A549 (cell line): ENCODE data around the gene PGM5. TPM values are rescaled to one million over a fixed set of nuclear protein-coding genes. Genes with fewer than 3 reads are reported as not detected.

Experiments used
- ATAC-seq, 2 experiments: fragments of 200-7000 bp in 1 of 2; fragments of >200 bp in 1 of 2; cut with Nextera tagmentation in 1 of 2; cut with Tn5 transposase in 1 of 2; 3 replicates each; pipeline versions ENCODE4 v1.8.0 to v1.9.1; 2018 to 2020; ENCODE audit warnings: mild to moderate bottlenecking in 1 of 2, moderate library complexity in 1 of 2
- CTCF ChIA-PET: fragments of 300-600 bp; sonication (Branson Sonifier 250); formaldehyde crosslinking; extraction: SDS; loops from one replicate; lab custom pipeline; 2021; ENCODE audit warnings: antibody characterized with exemption, inconsistent platforms; lab: Yijun Ruan, JAX
- POLR2A ChIA-PET: fragments of 350-600 bp; formaldehyde crosslinking; extraction: SDS; loops from one replicate; lab custom pipeline; 2021; ENCODE audit warnings: antibody characterized with exemption, inconsistent platforms; lab: Yijun Ruan, JAX
- DNase-seq, 2 experiments: peaks; one replicate each; pipeline versions ENCODE4 v3.0.0 to v3.0.0-alpha.2; 2011 to 2016; ENCODE audit warnings: low read depth in 1 of 2, low spot score in 1 of 2
- FAIRE-seq: peaks from 2 replicates; lab custom pipeline; 2011; peaks lifted over from hg19 to GRCh38; lab: Jason Lieb, UNC
- H3K27ac ChIP-seq, 2 experiments: fragments of >200 bp; sonication (Bioruptor Twin); formaldehyde crosslinking; 3 replicates each; pipeline ENCODE4 v1.5.1; 2016 to 2017
- H3K4me1 ChIP-seq: fragments of >200 bp; sonication (Bioruptor Twin); formaldehyde crosslinking; 3 replicates; pipeline ENCODE4 v1.6.1; 2016
- H3K4me2 ChIP-seq: fragments of >200 bp; sonication (Bioruptor Twin); formaldehyde crosslinking; 3 replicates; pipeline ENCODE4 v1.6.1; 2016
- H3K4me3 ChIP-seq: fragments of >200 bp; sonication (Bioruptor Twin); formaldehyde crosslinking; 3 replicates; pipeline ENCODE4 v1.5.1; 2016
- H3K9me3 ChIP-seq: fragments of >200 bp; sonication (Bioruptor Twin); formaldehyde crosslinking; 3 replicates; pipeline ENCODE4 v1.6.1; 2016
- BHLHE40 ChIP-seq: IDR thresholded peaks from 2 replicates; pipeline ENCODE4 v1.6.1; 2012; ENCODE audit warnings: low read depth, low read length, inconsistent platforms
- CBX8 ChIP-seq: fragments of 200-600 bp; sonication (generic); IDR thresholded peaks from 2 replicates; pipeline ENCODE4 v1.6.1; 2016
- CHD2 ChIP-seq: fragments of 150-350 bp; IDR thresholded peaks from 2 replicates; pipeline ENCODE4 v1.6.1; 2014; ENCODE audit warnings: low read length; ENCODE audit not compliant: partially characterized antibody
- CHD4 ChIP-seq: fragments of 200-600 bp; sonication (generic); IDR thresholded peaks from 2 replicates; pipeline ENCODE4 v1.6.1; 2016; ENCODE audit warnings: antibody characterized with exemption, mild to moderate bottlenecking, borderline replicate concordance
- EHMT2 ChIP-seq: fragments of 200-600 bp; sonication (generic); IDR thresholded peaks from 2 replicates; pipeline ENCODE4 v1.6.1; 2016; ENCODE audit warnings: antibody characterized with exemption, low read depth, mild to moderate bottlenecking, moderate library complexity
- ESRRA ChIP-seq: fragments of 150-350 bp; IDR thresholded peaks from 2 replicates; pipeline ENCODE4 v1.6.1; 2014; ENCODE audit warnings: mild to moderate bottlenecking, low read length, borderline replicate concordance
- FOXS1 ChIP-seq: fragments of 250-450 bp; sonication (Bioruptor Pico); IDR thresholded peaks from 2 replicates; pipeline ENCODE4 v1.5.0; 2020; ENCODE audit warnings: mild to moderate bottlenecking, moderate library complexity
- HMGXB4 ChIP-seq: fragments of 250-450 bp; sonication (Bioruptor Pico); IDR thresholded peaks from 2 replicates; pipeline ENCODE4 v1.5.0; 2021; ENCODE audit warnings: mild to moderate bottlenecking, moderate library complexity, borderline replicate concordance
- HOXA7 ChIP-seq: fragments of 250-450 bp; sonication (Bioruptor Pico); IDR thresholded peaks from 2 replicates; pipeline ENCODE4 v1.5.0; 2020; ENCODE audit warnings: mild to moderate bottlenecking, moderate library complexity
- HOXB13 ChIP-seq: fragments of 250-450 bp; sonication (Bioruptor Pico); IDR thresholded peaks from 2 replicates; pipeline ENCODE4 v1.5.0; 2020; ENCODE audit warnings: low read depth, mild to moderate bottlenecking, moderate library complexity
- JUN ChIP-seq, 2 experiments: fragments of >200 bp; sonication (Bioruptor Twin); formaldehyde crosslinking; IDR thresholded peaks; 2 replicates in 1 of 2; 3 replicates in 1 of 2; pipeline ENCODE4 v1.6.1; 2016 to 2017
- KDM1A ChIP-seq: fragments of 200-600 bp; sonication (generic); IDR thresholded peaks from 2 replicates; pipeline ENCODE4 v1.6.1; 2016; ENCODE audit warnings: low read depth, mild to moderate bottlenecking
- MAFK ChIP-seq: fragments of 450-650 bp; IDR thresholded peaks from 2 replicates; pipeline ENCODE4 v1.6.1; 2014; ENCODE audit not compliant: partially characterized antibody
- MAZ ChIP-seq: fragments of 150-350 bp; IDR thresholded peaks from 2 replicates; pipeline ENCODE4 v1.6.1; 2014; ENCODE audit warnings: antibody characterized with exemption, low read depth, low read length, borderline replicate concordance
- MYC ChIP-seq: IDR thresholded peaks from 2 replicates; pipeline ENCODE4 v1.6.1; 2012; ENCODE audit warnings: mild to moderate bottlenecking, inconsistent platforms, low read length, improper control_type of control experiment, borderline replicate concordance
- POLR2A ChIP-seq: IDR thresholded peaks from 2 replicates; pipeline ENCODE4 v1.6.1; 2012; ENCODE audit warnings: mild to moderate bottlenecking, low read length
- POLR2AphosphoS2 ChIP-seq: conservative IDR thresholded peaks from 2 replicates; pipeline ENCODE4 v1.6.1; 2012; ENCODE audit warnings: low read length, improper control_type of control experiment, inconsistent platforms
- RNF2 ChIP-seq: fragments of 200-600 bp; sonication (generic); IDR thresholded peaks from 2 replicates; pipeline ENCODE4 v1.6.1; 2016; ENCODE audit warnings: low read depth, mild to moderate bottlenecking, antibody characterized with exemption, moderate library complexity, borderline replicate concordance
- TFCP2L1 ChIP-seq: fragments of 250-450 bp; sonication (Bioruptor Pico); IDR thresholded peaks from 2 replicates; pipeline ENCODE4 v1.5.0; 2021; ENCODE audit warnings: mild to moderate bottlenecking
- TP53 ChIP-seq: fragments of 250-450 bp; sonication (Bioruptor Pico); IDR thresholded peaks from 2 replicates; pipeline ENCODE4 v1.5.0; 2021; ENCODE audit warnings: mild to moderate bottlenecking, moderate library complexity
- ZSCAN20 ChIP-seq: fragments of 250-450 bp; sonication (Bioruptor Pico); IDR thresholded peaks from 2 replicates; pipeline ENCODE4 v1.8.0; 2022; ENCODE audit warnings: mild to moderate bottlenecking, moderate library complexity
- WGBS: methylation state at CpG from one replicate; pipeline ENCODE4 v1.1.6; 2017; ENCODE audit errors: missing lambda C conversion rate; 5-methylcytosine and 5-hydroxymethylcytosine counted together
- polyA plus RNA-seq, 4 experiments: library from polyadenylated mRNA; depleted of rRNA in 3 of 4; stranded (reverse); fragments of >200 nt; fragmentation: RNase III in 1 of 4; extraction: RNeasy Plus Mini Kit Qiagen cat#74134 plus additional on column Dnase treatment in 1 of 4; gene quantifications; 2 replicates in 3 of 4; 3 replicates in 1 of 4; pipeline ENCODE4 v1.2.3, GENCODE V29; 2011 to 2017
- TF ChIP-seq, protein P1 (sequence below): fragments of 150-350 bp; IDR thresholded peaks from 2 replicates; pipeline ENCODE4 v1.6.1; 2014; ENCODE audit warnings: low read depth, mild to moderate bottlenecking, low read length
- TF ChIP-seq, protein P2 (sequence below): fragments of >200 bp; sonication (Bioruptor Twin); formaldehyde crosslinking; IDR thresholded peaks from 2 replicates; pipeline ENCODE4 v1.6.1; 2016
- TF ChIP-seq, protein P3 (sequence below): fragments of 250-450 bp; sonication (Bioruptor Pico); IDR thresholded peaks from 2 replicates; pipeline ENCODE4 v1.5.0; 2020; ENCODE audit warnings: low read depth, mild to moderate bottlenecking, moderate library complexity

PGM5 gene
- polyA plus RNA-seq, 2 of the 4 experiments (the other 2 are of a cell fraction): 0.18 TPM; not detected in 1

DNA sequence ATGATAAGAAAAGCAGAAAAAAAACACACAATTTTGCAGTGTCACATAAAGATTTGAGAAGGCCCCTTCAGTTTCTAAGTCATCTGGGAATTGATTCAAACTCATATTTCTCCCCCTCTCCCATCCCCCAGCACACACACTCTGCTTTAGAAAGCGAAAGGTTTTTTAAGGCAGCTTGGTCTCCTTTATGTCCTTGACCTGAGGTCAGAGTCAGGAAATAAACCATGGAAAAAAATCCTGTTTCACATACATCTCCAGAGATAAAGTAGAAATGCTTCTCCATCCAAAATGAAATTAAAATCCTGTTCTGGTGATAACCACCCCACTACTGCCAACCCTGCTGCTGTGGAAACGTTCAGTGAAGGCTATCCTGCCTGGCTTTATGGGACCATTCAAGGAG, 131.7 kb downstream of the PGM5 start:
- DNase-seq (no peak), FAIRE-seq (no peak), ATAC-seq (no peak)
- Histone ChIP-seq H3K4me3 (no peak overlapping the region), H3K4me2 (no peak overlapping the region), H3K4me1 (no peaks in the 10 kb centered on the region), H3K9me3 (peaks cover 12% of the 10 kb centered on the region), H3K27ac (no peak overlapping the region)
- CTCF ChIA-PET: interaction anchor here (0.7 to 1.0 kb wide), 2 partner anchors 44 to 320 kb away, joined by 3 read pairs; no protein-coding TSS in a partner anchor
- POLR2A ChIA-PET: no interaction called here
- 12% methylated on average over 2 of the region's 2 CpGs for WGBS
- TF ChIP-seq BHLHE40: no peak
- TF ChIP-seq MAZ: no peak
- TF ChIP-seq ZSCAN20 (CRISPR knock-in tag): no peak
- no peak for TF ChIP-seq TFCP2L1 (CRISPR knock-in tag)
- TF ChIP-seq RNF2: no peak
- TF ChIP-seq, protein P1, sequence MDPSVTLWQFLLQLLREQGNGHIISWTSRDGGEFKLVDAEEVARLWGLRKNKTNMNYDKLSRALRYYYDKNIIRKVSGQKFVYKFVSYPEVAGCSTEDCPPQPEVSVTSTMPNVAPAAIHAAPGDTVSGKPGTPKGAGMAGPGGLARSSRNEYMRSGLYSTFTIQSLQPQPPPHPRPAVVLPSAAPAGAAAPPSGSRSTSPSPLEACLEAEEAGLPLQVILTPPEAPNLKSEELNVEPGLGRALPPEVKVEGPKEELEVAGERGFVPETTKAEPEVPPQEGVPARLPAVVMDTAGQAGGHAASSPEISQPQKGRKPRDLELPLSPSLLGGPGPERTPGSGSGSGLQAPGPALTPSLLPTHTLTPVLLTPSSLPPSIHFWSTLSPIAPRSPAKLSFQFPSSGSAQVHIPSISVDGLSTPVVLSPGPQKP: no peak
- no peak for TF ChIP-seq ESRRA
- TF ChIP-seq TP53 (CRISPR knock-in tag): no peak
- TF ChIP-seq JUN (IDR thresholded peaks at IDR 0.05): no peak
- TF ChIP-seq FOXS1 (CRISPR knock-in tag): no peak
- TF ChIP-seq HOXB13 (CRISPR knock-in tag): no peak
- TF ChIP-seq KDM1A: no peak
- TF ChIP-seq MAFK: no peak
- TF ChIP-seq HOXA7 (CRISPR knock-in tag): no peak
- no peak for TF ChIP-seq POLR2AphosphoS2
- no peak for TF ChIP-seq POLR2A
- TF ChIP-seq CBX8: no peak
- TF ChIP-seq, protein P2, sequence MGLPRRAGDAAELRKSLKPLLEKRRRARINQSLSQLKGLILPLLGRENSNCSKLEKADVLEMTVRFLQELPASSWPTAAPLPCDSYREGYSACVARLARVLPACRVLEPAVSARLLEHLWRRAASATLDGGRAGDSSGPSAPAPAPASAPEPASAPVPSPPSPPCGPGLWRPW: no peak
- TF ChIP-seq, protein P3, sequence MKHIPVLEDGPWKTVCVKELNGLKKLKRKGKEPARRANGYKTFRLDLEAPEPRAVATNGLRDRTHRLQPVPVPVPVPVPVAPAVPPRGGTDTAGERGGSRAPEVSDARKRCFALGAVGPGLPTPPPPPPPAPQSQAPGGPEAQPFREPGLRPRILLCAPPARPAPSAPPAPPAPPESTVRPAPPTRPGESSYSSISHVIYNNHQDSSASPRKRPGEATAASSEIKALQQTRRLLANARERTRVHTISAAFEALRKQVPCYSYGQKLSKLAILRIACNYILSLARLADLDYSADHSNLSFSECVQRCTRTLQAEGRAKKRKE (CRISPR knock-in tag): no peak
- TF ChIP-seq EHMT2: no peak

GRCh38 chr9:68489646-68490045, 133.2 kb downstream of the PGM5 start:
- CTCF ChIA-PET: no interaction called here
- Histone ChIP-seq H3K4me2 (no peak overlapping the region), H3K9me3 (peaks cover 12% of the 10 kb centered on the region), H3K4me3 (no peak overlapping the region), H3K4me1 (no peaks in the 10 kb centered on the region), H3K27ac (no peak overlapping the region)
- TF ChIP-seq CHD4 (no peak), MYC (no peak), HMGXB4 (CRISPR knock-in tag) (no peak), CBX8 (no peak), FOXS1 (CRISPR knock-in tag) (no peak), CHD2 (no peak)
- ATAC-seq (no peak), DNase-seq (no peak), FAIRE-seq (no peak)
- POLR2A ChIA-PET: no interaction called here
- 37% methylated on average over 4 of the region's 4 CpGs for WGBS
